22Rv1 (cell line): ENCODE measurements around the gene AMER3.

Experiments
- CTCF ChIP-seq: fragments of 450-650 bp; IDR thresholded peaks from 2 replicates; pipeline ENCODE4 v1.5.1; 2017; ENCODE audit warnings: mild to moderate bottlenecking
- ZFX ChIP-seq: fragments of 450-650 bp; IDR thresholded peaks from 2 replicates; pipeline ENCODE4 v1.6.1; 2017; ENCODE audit warnings: antibody characterized with exemption, borderline replicate concordance

- TF ChIP-seq CTCF, result no peak
- no peak for TF ChIP-seq ZFX
Measured at GRCh38 chr2:130729322-130730299, 25.7 kb upstream of the AMER3 start.
